SK-N-SH (cell line): ENCODE measurements around the gene THOC2. TPM values are rescaled to one million over a fixed set of nuclear protein-coding genes. Genes with fewer than 3 reads are reported as not detected.

Source experiments
- CTCF ChIA-PET: fragments of 300-600, 350-600 bp; formaldehyde crosslinking; extraction: SDS; loops from one replicate; lab custom pipeline; 2021; lab: Yijun Ruan, JAX
- POLR2A ChIA-PET: fragments of 350-600 bp; sonication (Branson Sonifier 250); formaldehyde crosslinking; extraction: SDS; loops from one replicate; lab custom pipeline; 2020; ENCODE audit warnings: antibody characterized with exemption, inconsistent platforms; lab: Yijun Ruan, JAX
- DNase-seq: peaks from one replicate; pipeline ENCODE4 v3.0.0; 2012
- H2AFZ ChIP-seq: fragments of 200-600 bp; sonication (generic); 2 replicates; pipeline ENCODE4 v1.8.1; 2016; ENCODE audit warnings: antibody characterized with exemption, mild to moderate bottlenecking, low read depth
- H3F3A ChIP-seq: fragments of 200-600 bp; sonication (generic); replicated peaks from 2 replicates; pipeline ENCODE3; 2016; ENCODE audit warnings: antibody characterized with exemption, mild to moderate bottlenecking; ENCODE audit not compliant: insufficient read depth
- H3K27ac ChIP-seq, 2 experiments: fragments of 200-500 bp in 1 of 2; fragments of 200-600 bp in 1 of 2; sonication (Bioruptor generic) in 1 of 2; sonication (generic), shearing (Covaris generic) in 1 of 2; 2 replicates each; pipeline versions ENCODE4 v1.5.1 to v1.6.1; 2014 to 2016; ENCODE audit warnings: low read depth in 2 of 2, inconsistent platforms in 1 of 2, low read length in 1 of 2, mild to moderate bottlenecking in 1 of 2, mixed read lengths in 1 of 2
- H3K27me3 ChIP-seq: fragments of 200-600 bp; sonication (generic), shearing (Covaris generic); 2 replicates; pipeline ENCODE4 v1.6.1; 2016; ENCODE audit warnings: mixed run types; ENCODE audit not compliant: insufficient read depth
- H3K36me3 ChIP-seq, 2 experiments: fragments of 200-500 bp in 1 of 2; fragments of 200-600 bp in 1 of 2; sonication (Bioruptor generic) in 1 of 2; sonication (generic) in 1 of 2; replicated peaks in 1 of 2; 2 replicates each; pipeline versions ENCODE3 to v1.5.1; 2014 to 2016; ENCODE audit warnings: low read length in 1 of 2, mild to moderate bottlenecking in 1 of 2; ENCODE audit not compliant: insufficient read depth in 2 of 2, control insufficient read depth in 1 of 2
- H3K4me1 ChIP-seq, 2 experiments: fragments of 200-500 bp in 1 of 2; fragments of 200-600 bp in 1 of 2; sonication (Bioruptor generic) in 1 of 2; sonication (generic), shearing (Covaris generic) in 1 of 2; 2 replicates each; pipeline versions ENCODE4 v1.5.1 to v1.6.1; 2014 to 2016; ENCODE audit warnings: low read depth in 1 of 2, low read length in 1 of 2, mixed run types in 1 of 2; ENCODE audit not compliant: insufficient read depth in 2 of 2, control insufficient read depth in 1 of 2
- H3K4me2 ChIP-seq: fragments of 200-600 bp; sonication (generic), shearing (Covaris generic); 2 replicates; pipeline ENCODE4 v1.6.1; 2017; ENCODE audit warnings: mixed run types
- H3K4me3 ChIP-seq, 2 experiments: fragments of 200-500 bp in 1 of 2; fragments of 200-600 bp in 1 of 2; sonication (Bioruptor generic) in 1 of 2; sonication (generic), shearing (Covaris generic) in 1 of 2; 2 replicates each; pipeline versions ENCODE4 v1.5.1 to v1.8.1; 2014 to 2016; ENCODE audit warnings: low read depth in 2 of 2, inconsistent platforms in 1 of 2, low read length in 1 of 2, mild to moderate bottlenecking in 1 of 2, mixed read lengths in 1 of 2, moderate library complexity in 1 of 2
- H3K79me2 ChIP-seq: fragments of 200-600 bp; sonication (generic); 2 replicates; pipeline ENCODE4 v1.8.1; 2017; ENCODE audit warnings: mild to moderate bottlenecking; ENCODE audit not compliant: insufficient read depth
- H3K9ac ChIP-seq: fragments of 200-600 bp; sonication (generic); 2 replicates; pipeline ENCODE4 v1.6.1; 2017; ENCODE audit warnings: mixed run types
- H3K9me2 ChIP-seq: fragments of 200-600 bp; sonication (generic); 2 replicates; pipeline ENCODE4 v1.6.1; 2017; ENCODE audit warnings: mixed run types
- H3K9me3 ChIP-seq: fragments of 200-600 bp; sonication (generic); 2 replicates; pipeline ENCODE4 v1.6.1; 2017; ENCODE audit warnings: mixed run types, mild to moderate bottlenecking, moderate library complexity
- H4K20me1 ChIP-seq: fragments of 200-600 bp; sonication (generic); 2 replicates; pipeline ENCODE4 v1.6.1; 2017; ENCODE audit warnings: mild to moderate bottlenecking, mixed run types; ENCODE audit not compliant: insufficient read depth
- EP300 ChIP-seq, 2 experiments: IDR thresholded peaks; 2 replicates each; pipeline versions ENCODE4 v1.4.0 to v1.6.1; 2012; ENCODE audit warnings: borderline replicate concordance in 1 of 2, low read depth in 1 of 2, low read length in 1 of 2
- FOSL2 ChIP-seq: IDR thresholded peaks from 2 replicates; pipeline ENCODE4 v1.4.0; 2012; ENCODE audit warnings: low read depth, mild to moderate bottlenecking, moderate library complexity, borderline replicate concordance
- FOXJ3 ChIP-seq: sonication (generic); formaldehyde crosslinking; IDR thresholded peaks from 2 replicates; pipeline ENCODE4 v1.5.1; 2020; ENCODE audit warnings: mild to moderate bottlenecking, missing genetic modification reagents
- FOXM1 ChIP-seq: IDR thresholded peaks from 2 replicates; pipeline ENCODE4 v1.4.0; 2012; ENCODE audit warnings: low read depth, mild to moderate bottlenecking
- GABPA ChIP-seq: IDR thresholded peaks from 2 replicates; pipeline ENCODE4 v1.4.0; 2012; ENCODE audit warnings: low read depth, mild to moderate bottlenecking
- GATA2 ChIP-seq: sonication (generic); formaldehyde crosslinking; IDR thresholded peaks from 2 replicates; pipeline ENCODE4 v1.5.0; 2020; ENCODE audit warnings: mild to moderate bottlenecking, missing genetic modification reagents
- JUND ChIP-seq: IDR thresholded peaks from 2 replicates; pipeline ENCODE4 v1.4.0; 2012
- MAX ChIP-seq: IDR thresholded peaks from 2 replicates; pipeline ENCODE4 v1.4.0; 2012; ENCODE audit warnings: low read depth
- MXI1 ChIP-seq: IDR thresholded peaks from 2 replicates; pipeline ENCODE4 v1.6.1; 2012; ENCODE audit warnings: mild to moderate bottlenecking, low read depth, low read length, improper control_type of control experiment
- NFIC ChIP-seq: IDR thresholded peaks from 2 replicates; pipeline ENCODE4 v1.4.0; 2012; ENCODE audit warnings: borderline replicate concordance
- RAD21 ChIP-seq: IDR thresholded peaks from 2 replicates; pipeline ENCODE4 v1.6.1; 2012; ENCODE audit warnings: mild to moderate bottlenecking, low read length
- RXRA ChIP-seq: IDR thresholded peaks from 2 replicates; pipeline ENCODE4 v1.4.0; 2012; ENCODE audit warnings: low read depth, mild to moderate bottlenecking, borderline replicate concordance
- SIN3A ChIP-seq: IDR thresholded peaks from 2 replicates; pipeline ENCODE4 v1.6.1; 2012; ENCODE audit warnings: low read depth, mild to moderate bottlenecking, low read length, moderate library complexity, borderline replicate concordance
- SMC3 ChIP-seq: IDR thresholded peaks from 2 replicates; pipeline ENCODE4 v1.6.1; 2012; ENCODE audit warnings: low read depth, low read length, improper control_type of control experiment
- TAF1 ChIP-seq: IDR thresholded peaks from 2 replicates; pipeline ENCODE4 v1.6.1; 2012; ENCODE audit warnings: low read depth, mild to moderate bottlenecking, low read length, moderate library complexity, borderline replicate concordance
- TCF12 ChIP-seq: IDR thresholded peaks from 2 replicates; pipeline ENCODE4 v1.4.0; 2012
- TEAD4 ChIP-seq: IDR thresholded peaks from 2 replicates; pipeline ENCODE4 v1.4.0; 2012; ENCODE audit warnings: mild to moderate bottlenecking, borderline replicate concordance; ENCODE audit not compliant: insufficient read depth
- WGBS: methylation state at CpG from one replicate; pipeline ENCODE4 v1.1.6; 2017; ENCODE audit warnings: low lambda C conversion rate; 5-methylcytosine and 5-hydroxymethylcytosine counted together
- polyA plus RNA-seq, 3 experiments: library from polyadenylated mRNA; depleted of rRNA; stranded (reverse); fragments of >200 nt; gene quantifications; 2 replicates each; pipeline ENCODE4 v1.2.3, GENCODE V29; 2012
- TF ChIP-seq, protein P1 (sequence below): fragments of 200-600 bp; sonication (generic); IDR thresholded peaks from 2 replicates; pipeline ENCODE4 v1.6.1; 2017; ENCODE audit warnings: antibody characterized with exemption, mild to moderate bottlenecking, moderate library complexity
- TF ChIP-seq, protein P2 (sequence below): IDR thresholded peaks from 2 replicates; pipeline ENCODE4 v1.4.0; 2012; ENCODE audit warnings: low read depth, borderline replicate concordance

Gene THOC2
- polyA plus RNA-seq, 1 of the 3 experiments (the other 2 are of a cell fraction): 26.7 TPM

GRCh38 chrX:123563167-123563566, 169.7 kb downstream of the THOC2 start:
- Histone ChIP-seq H3K27me3 (no peaks in the 10 kb centered on the region), H3K9ac (no peak overlapping the region), H2AFZ (no peak overlapping the region), H3F3A (no peaks in the 10 kb centered on the region), H3K79me2 (no peaks in the 10 kb centered on the region), H3K4me1 (no peaks in the 10 kb centered on the region), H3K9me3 (no peaks in the 10 kb centered on the region), H3K4me3 (no peak overlapping the region), H3K4me2 (no peak overlapping the region), H3K9me2 (no peaks in the 10 kb centered on the region), H4K20me1 (no peaks in the 10 kb centered on the region), H3K36me3 (no peaks in the 10 kb centered on the region), H3K27ac (no peak overlapping the region)
- no peak for DNase-seq
- WGBS: 32% methylated on average over 4 of the region's 4 CpGs
- POLR2A ChIA-PET: no interaction called here
- CTCF ChIA-PET: no interaction called here
- TF ChIP-seq, protein P1, sequence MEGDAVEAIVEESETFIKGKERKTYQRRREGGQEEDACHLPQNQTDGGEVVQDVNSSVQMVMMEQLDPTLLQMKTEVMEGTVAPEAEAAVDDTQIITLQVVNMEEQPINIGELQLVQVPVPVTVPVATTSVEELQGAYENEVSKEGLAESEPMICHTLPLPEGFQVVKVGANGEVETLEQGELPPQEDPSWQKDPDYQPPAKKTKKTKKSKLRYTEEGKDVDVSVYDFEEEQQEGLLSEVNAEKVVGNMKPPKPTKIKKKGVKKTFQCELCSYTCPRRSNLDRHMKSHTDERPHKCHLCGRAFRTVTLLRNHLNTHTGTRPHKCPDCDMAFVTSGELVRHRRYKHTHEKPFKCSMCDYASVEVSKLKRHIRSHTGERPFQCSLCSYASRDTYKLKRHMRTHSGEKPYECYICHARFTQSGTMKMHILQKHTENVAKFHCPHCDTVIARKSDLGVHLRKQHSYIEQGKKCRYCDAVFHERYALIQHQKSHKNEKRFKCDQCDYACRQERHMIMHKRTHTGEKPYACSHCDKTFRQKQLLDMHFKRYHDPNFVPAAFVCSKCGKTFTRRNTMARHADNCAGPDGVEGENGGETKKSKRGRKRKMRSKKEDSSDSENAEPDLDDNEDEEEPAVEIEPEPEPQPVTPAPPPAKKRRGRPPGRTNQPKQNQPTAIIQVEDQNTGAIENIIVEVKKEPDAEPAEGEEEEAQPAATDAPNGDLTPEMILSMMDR: no peak
- TF ChIP-seq SMC3 (no peak), JUND (no peak), RAD21 (no peak), FOXM1 (no peak), TAF1 (no peak), TEAD4 (no peak), MXI1 (no peak), MAX (no peak), NFIC (no peak), FOSL2 (no peak), TCF12 (no peak), FOXJ3 (CRISPR knock-in tag) (no peak), GABPA (no peak), GATA2 (CRISPR knock-in tag) (no peak), SIN3A (no peak), RXRA (no peak), EP300 (IDR thresholded peaks at IDR 0.05; ENCODE audit: borderline replicate concordance in 1 of 2, low read depth in 1 of 2, low read length in 1 of 2) (no peak)
- TF ChIP-seq, protein P2, sequence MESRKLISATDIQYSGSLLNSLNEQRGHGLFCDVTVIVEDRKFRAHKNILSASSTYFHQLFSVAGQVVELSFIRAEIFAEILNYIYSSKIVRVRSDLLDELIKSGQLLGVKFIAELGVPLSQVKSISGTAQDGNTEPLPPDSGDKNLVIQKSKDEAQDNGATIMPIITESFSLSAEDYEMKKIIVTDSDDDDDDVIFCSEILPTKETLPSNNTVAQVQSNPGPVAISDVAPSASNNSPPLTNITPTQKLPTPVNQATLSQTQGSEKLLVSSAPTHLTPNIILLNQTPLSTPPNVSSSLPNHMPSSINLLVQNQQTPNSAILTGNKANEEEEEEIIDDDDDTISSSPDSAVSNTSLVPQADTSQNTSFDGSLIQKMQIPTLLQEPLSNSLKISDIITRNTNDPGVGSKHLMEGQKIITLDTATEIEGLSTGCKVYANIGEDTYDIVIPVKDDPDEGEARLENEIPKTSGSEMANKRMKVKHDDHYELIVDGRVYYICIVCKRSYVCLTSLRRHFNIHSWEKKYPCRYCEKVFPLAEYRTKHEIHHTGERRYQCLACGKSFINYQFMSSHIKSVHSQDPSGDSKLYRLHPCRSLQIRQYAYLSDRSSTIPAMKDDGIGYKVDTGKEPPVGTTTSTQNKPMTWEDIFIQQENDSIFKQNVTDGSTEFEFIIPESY: no peak
